T-helper 1 cell treated with Interleukin-12 subunit alpha and Interleukin-12 subunit beta and Interleukin-4 antibody, amounts not matched to agents 30 μg/mL and 1 μg/mL, for 36 hours (primary cell): ENCODE results near the gene SLC25A33.
A peak's percentile ranks its signal among the peaks of the same experiment; 100 is the strongest.
"Not testable (repeated sequence)": the region's sequence is repeated elsewhere in the genome, so short reads cannot be mapped to it uniquely, and the experiment has no call there.

Experiments used
- H3K27ac Mint-ChIP-seq: one replicate; pipeline ENCODE4 v1.8.0; 2021; ENCODE audit warnings: mild to moderate bottlenecking, mixed read lengths
- H3K27me3 Mint-ChIP-seq: one replicate; pipeline ENCODE4 v1.8.0; 2021; ENCODE audit warnings: low read depth, mixed read lengths
- H3K36me3 Mint-ChIP-seq: one replicate; pipeline ENCODE4 v1.8.0; 2021; ENCODE audit warnings: low read depth, mixed read lengths
- H3K4me1 Mint-ChIP-seq: one replicate; pipeline ENCODE4 v1.8.0; 2021; ENCODE audit warnings: low read depth, mixed read lengths
- H3K4me3 Mint-ChIP-seq: one replicate; pipeline ENCODE4 v1.8.0; 2021; ENCODE audit warnings: mild to moderate bottlenecking, moderate library complexity, mixed read lengths
- H3K9me3 Mint-ChIP-seq: one replicate; pipeline ENCODE4 v1.8.0; 2021; ENCODE audit warnings: mixed read lengths

Gene SLC25A33, protein sequence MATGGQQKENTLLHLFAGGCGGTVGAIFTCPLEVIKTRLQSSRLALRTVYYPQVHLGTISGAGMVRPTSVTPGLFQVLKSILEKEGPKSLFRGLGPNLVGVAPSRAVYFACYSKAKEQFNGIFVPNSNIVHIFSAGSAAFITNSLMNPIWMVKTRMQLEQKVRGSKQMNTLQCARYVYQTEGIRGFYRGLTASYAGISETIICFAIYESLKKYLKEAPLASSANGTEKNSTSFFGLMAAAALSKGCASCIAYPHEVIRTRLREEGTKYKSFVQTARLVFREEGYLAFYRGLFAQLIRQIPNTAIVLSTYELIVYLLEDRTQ

DNA sequence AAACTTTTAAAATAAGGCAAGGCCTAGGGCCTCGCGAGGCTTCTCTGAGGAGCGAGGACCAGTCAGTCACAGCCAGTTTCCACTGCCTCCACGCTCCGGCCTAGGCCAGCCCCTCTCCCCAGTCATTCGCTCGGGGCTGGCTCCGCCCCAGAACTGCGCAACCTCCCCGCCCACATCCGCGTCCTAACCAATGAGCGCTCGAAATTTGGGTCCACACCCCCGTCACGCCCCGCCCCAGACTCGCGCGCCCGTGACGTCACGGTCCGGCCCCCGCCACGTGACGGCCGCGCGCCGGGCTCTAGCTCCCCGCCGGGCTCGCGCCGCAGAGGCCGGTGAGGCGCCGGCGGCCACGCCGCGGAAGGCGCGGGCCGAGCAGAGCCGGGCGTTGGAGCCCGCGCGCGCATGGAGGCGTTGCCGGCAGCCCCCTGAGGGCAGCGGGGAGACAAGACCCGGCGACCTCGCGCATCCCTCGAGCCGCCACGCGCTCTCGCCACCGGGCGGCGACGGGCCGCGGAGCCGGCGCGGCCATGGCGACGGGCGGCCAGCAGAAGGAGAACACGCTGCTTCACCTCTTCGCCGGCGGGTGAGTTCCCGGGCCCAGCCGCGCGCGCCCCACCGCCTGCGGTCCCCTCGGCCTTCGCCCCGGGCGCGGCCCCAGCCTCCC lies at the start of gene SLC25A33:
SLC25A33 (plus strand) TSS at position 301 of the 664 bp plus-strand sequence; CDS start at position 528, 227 bp downstream.
- H3K9me3 Mint-ChIP-seq: no peaks in the 10 kb centered on the region
- H3K4me1 Mint-ChIP-seq: peaks cover 27% of the 10 kb centered on the region
- peak within 1 kb of the TSS; percentile 83 for H3K27ac Mint-ChIP-seq
- H3K4me3 Mint-ChIP-seq: peak within 1 kb of the TSS; percentile 87
- H3K36me3 Mint-ChIP-seq: peaks cover 3% of the 10 kb centered on the region
- no peaks in the 10 kb centered on the region for H3K27me3 Mint-ChIP-seq

DNA sequence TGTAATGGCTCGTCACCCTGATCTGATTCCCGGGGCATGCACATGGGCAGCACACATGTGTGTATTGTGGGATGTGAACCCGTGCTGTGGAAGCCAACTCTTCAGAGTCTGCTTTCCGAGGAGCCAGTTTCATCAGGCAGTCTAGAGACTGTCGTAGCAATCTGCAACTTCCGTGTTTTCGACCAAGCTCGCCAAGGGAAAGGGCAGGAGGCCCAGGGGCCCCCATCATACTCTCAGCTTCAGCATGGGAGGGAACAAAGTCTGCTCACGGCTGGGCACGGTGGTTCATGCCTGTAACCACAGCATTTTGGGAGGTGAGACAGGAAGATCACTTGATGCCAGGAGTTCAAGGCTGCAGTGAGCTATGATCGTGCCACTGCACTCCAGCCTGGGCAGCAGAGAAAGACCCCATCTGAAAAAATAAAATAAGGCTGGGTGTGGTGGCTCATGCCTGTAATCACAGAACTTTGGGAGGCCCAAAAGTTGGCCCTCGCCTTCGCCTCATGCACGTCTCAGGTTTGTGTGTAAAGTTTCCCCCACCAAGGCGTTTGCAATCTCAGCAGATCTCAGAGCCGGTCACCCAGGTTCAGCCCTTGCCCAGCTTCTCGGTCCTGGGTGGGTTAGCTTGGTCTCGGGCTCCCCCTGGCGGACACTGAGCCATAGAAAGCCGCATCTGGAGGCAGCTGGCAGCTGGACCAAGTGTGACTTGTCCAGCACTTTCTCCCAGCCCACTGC lies 48.5 kb upstream of the SLC25A33 start:
- Mint-ChIP-seq H3K27ac (no peak overlapping the region), H3K36me3 (no peaks in the 10 kb centered on the region), H3K27me3 (peaks cover 8% of the 10 kb centered on the region), H3K4me1 (peaks cover 7% of the 10 kb centered on the region), H3K4me3 (no peak overlapping the region), H3K9me3 (no peaks in the 10 kb centered on the region)

DNA sequence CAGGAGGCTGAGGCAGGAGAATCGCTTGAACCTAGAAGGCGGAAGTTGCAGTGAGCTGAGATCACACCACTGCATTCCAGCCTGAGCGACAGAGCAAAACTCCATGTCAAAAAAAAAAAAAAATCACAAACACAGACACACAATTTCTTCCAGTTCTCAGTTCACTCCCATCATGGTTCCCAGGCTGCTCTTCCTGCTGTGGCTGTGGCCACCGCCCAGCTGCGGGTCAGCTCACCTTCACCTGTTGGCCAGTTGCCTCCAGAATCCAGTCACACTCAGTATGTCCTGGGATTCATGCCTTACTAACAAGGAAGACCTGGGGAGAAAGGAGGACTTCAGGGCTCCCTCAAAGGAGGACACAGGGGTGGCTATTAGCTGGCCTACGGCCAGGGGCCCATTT lies 45.9 kb upstream of the SLC25A33 start:
- no peaks in the 10 kb centered on the region for H3K9me3 Mint-ChIP-seq
- peaks cover 9% of the 10 kb centered on the region for H3K4me1 Mint-ChIP-seq
- no peak overlapping the region for H3K4me3 Mint-ChIP-seq

DNA sequence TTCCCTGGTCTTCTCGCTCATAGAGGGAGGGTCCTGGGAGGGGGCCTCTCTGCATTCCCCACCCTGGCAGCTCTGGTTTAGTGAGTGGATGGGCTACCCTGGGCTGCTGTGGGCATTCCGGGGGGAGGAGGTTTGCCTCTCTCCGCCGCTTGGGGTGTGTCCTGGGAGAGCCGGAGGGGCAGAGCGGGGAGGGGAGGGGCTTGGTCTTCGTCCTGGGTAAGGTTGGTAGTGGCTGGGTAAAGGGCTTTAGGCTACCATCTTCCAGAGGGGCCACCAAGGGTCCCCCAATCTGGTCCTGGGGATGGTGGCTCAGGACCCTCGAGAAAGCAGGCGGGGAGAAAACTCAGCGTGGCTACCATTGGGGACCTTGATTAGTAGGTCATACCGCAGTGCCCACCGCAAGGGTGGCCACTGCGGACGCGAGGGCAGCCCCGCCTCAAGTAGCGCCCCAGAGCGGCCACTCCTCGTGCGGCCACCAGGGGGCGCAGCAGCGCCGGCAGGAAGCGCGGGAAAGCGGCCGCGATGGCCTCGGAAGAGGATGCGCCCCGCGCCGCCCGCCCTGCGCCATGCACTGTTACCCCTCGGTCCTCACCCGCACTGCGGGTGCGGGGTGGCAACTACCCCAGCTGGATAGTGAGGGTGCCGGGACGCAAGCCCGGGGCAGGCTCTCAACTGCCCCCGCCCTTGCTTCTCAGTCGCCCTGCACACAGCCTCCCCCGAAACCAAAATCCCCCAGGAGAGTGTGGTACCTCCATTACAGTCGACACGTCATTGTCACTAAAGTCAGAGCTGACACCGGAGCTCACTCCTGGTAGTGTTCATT lies 44.1 kb upstream of the SLC25A33 start:
- Mint-ChIP-seq H3K4me1 (peaks cover 9% of the 10 kb centered on the region), H3K36me3 (no peaks in the 10 kb centered on the region)

More for the DNA sequence above, 45.9 kb upstream of the SLC25A33 start:
- no peak overlapping the region for H3K27ac Mint-ChIP-seq
- no peaks in the 10 kb centered on the region for H3K36me3 Mint-ChIP-seq
- peaks cover 8% of the 10 kb centered on the region for H3K27me3 Mint-ChIP-seq

DNA sequence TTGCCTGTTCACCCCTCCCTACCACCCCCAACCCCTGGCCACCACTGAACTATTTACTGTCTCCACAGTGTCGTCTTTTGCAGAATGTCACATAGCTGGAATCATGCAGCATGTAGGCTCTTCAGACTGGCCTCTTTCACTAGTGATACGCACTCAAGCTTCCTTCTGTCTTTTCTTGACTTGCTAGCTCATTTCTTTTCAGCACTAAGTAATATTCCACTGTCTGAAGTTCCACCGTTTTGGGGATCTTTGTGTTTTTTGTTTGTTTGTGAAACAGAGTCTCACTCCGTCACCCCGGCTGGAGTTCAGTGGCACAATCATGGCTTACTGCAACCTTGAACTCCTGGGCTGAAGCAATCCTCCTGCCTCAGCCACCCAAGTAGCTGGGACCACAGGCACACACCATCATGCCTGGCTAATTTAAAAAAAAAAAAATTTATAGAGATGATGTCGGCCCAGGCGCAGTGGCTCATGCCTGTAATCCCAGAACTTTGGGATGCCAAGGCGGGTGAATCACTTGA lies 43.4 kb upstream of the SLC25A33 start:
- Mint-ChIP-seq H3K4me3 (no peak overlapping the region), H3K4me1 (peaks cover 9% of the 10 kb centered on the region), H3K27ac (no peak overlapping the region), H3K27me3 (peaks cover 11% of the 10 kb centered on the region), H3K9me3 (no peaks in the 10 kb centered on the region), H3K36me3 (no peaks in the 10 kb centered on the region)

More for the DNA sequence above, 44.1 kb upstream of the SLC25A33 start:
- Mint-ChIP-seq H3K4me3 (peak overlapping the region; percentile 60), H3K27me3 (peaks cover 8% of the 10 kb centered on the region), H3K27ac (peak overlapping the region; percentile 41), H3K9me3 (no peaks in the 10 kb centered on the region)

DNA sequence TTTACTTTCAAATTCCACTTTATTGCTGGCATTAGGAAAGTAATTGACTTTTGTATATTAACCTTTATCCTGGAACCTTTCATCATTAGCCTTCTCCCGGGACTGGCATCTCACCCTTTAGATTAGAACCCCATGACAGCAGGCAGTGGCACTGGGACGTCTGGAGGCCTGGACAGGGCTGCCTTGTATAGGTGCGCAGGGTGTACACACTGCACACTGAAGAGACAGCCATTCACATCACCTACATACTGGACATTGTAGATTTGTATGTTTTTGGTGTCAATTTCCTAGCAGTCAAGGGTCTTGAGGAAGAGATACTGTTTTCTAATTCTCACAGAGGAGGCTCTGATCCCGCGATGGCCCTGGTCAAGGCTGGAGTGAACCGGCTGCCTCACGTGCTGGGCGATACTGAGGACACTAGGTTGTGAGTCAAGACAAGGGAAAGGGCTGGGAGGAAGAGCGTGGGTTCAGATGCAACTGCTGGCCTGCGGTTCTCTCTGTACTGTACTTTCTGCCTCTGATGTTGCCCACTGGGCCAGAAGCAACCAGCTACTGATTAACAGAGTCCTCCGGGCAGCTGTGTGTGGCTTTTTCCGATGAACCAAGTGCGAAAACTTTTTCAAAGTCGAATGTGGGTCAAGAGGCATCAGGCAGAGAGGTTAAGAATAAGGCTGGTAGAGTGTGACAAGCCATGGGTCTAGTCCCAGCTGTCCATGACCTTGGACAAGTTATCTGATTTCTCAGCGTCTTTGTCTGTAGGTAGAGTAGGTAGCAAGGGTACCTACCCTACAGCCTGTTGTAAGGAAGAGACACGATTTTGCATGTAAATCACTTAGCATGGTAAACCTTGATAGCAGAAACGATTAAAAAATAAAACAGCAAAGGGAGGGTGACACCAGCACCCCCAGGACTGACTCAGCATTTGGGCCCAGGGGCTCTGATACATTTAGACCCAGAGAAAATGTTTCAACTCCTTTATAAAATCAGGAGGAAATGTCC lies 38.2 kb upstream of the SLC25A33 start:
- peaks cover 9% of the 10 kb centered on the region for H3K27me3 Mint-ChIP-seq
- no peaks in the 10 kb centered on the region for H3K9me3 Mint-ChIP-seq
- H3K4me1 Mint-ChIP-seq: no peaks in the 10 kb centered on the region
- no peak overlapping the region for H3K4me3 Mint-ChIP-seq
- no peak overlapping the region for H3K27ac Mint-ChIP-seq
- H3K36me3 Mint-ChIP-seq: no peaks in the 10 kb centered on the region

DNA sequence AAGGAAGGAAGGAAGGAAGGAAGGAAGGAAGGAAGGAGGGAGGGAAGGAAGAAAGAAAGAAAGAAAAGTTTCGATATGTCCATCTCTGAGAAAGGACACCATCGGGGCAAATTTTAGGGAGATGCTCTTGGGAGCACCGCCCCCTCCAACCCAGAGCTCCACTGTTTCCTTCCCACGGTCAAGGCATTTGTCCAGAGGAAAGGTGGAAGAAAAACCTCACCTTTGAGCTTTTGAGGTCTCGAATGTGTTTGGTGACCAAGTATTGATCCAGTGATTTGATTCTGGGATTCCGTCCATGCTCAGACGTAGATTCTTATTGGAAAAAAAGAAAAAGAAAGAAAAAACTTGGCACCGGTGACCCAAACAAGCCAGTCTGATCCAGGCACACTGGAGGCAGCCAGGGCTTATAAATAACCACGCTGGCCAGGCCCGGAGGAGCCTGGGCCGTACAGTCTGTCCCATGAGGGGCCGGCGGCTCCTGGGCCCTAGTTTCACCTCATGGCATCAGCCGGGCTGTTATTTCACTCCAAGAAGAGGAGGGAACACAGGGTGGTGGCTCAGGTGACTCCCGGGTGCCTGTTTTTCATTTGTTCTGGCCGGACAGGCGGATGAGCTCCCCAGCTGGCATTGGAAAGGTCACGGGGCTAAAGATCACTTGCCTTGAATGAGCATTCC lies 36.1 kb upstream of the SLC25A33 start:
- H3K36me3 Mint-ChIP-seq: no peaks in the 10 kb centered on the region

DNA sequence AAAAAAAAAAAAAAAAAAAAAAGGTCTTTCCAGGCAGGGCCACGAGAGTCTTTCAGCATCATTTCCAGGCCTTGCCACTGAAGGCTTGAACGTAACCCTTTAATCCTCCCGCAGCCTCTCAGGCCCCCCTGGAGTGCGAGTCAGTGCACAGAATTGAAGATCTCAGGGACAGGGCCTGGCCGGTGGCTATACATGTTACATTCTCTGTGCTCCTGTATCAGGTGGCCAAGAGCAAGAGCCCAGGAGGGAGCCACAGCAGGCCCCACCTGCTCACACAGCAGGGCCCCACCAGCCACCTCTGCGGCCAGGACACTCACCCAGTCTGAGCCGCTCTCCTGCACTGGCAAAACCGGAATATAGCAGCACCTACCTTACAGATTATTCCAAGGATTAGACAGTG lies 34.1 kb upstream of the SLC25A33 start:
- Mint-ChIP-seq H3K36me3 (no peaks in the 10 kb centered on the region), H3K4me3 (no peak overlapping the region), H3K9me3 (no peaks in the 10 kb centered on the region), H3K4me1 (no peaks in the 10 kb centered on the region), H3K27me3 (peaks cover 4% of the 10 kb centered on the region), H3K27ac (no peak overlapping the region)

More for the DNA sequence above, 36.1 kb upstream of the SLC25A33 start:
- H3K9me3 Mint-ChIP-seq: no peaks in the 10 kb centered on the region
- H3K4me3 Mint-ChIP-seq: no peak overlapping the region
- no peaks in the 10 kb centered on the region for H3K4me1 Mint-ChIP-seq
- H3K27ac Mint-ChIP-seq: no peak overlapping the region
- H3K27me3 Mint-ChIP-seq: peaks cover 5% of the 10 kb centered on the region

DNA sequence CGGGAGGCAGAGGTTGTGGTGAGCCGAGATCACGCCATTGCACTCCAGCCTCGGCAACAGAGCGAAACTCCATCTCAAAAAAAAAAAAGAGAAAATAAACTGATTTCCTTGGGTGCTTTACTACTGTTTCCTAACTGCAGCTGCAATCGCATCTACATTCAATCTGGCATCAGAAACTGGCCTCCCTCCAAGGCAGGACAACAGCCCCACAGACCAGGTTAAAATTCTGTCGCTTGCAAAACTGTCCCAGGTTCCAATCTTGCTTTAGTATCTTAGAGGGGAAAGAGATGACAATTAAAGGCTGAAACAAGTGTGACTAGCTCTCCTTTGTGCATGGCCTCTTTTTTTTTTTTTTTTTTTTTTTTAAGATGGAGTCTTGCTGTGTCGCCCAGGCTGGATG lies 32.4 kb upstream of the SLC25A33 start:
- H3K9me3 Mint-ChIP-seq: no peaks in the 10 kb centered on the region
- no peaks in the 10 kb centered on the region for H3K27me3 Mint-ChIP-seq
- no peaks in the 10 kb centered on the region for H3K4me1 Mint-ChIP-seq

DNA sequence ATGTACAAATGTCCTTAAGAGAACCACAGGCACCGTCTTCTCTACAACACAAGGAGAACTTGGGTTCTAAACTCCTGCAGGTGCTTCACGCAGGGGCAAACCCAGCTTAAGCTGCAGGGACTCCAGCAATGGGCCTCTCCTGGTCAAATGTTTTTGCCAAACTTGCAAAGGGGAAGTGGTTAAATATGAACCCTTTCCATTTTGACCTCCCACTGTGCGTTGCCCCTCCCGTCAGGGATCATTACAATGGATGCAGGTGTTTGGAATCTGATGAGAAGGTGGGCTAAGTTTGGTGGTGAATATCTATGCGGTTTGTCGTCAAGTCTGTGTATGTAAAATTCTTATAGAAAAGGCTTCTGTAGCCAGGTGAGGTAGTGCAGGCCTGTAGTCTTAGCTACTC lies 29.1 kb upstream of the SLC25A33 start:
- Mint-ChIP-seq H3K27me3 (no peaks in the 10 kb centered on the region), H3K36me3 (no peaks in the 10 kb centered on the region), H3K9me3 (no peaks in the 10 kb centered on the region), H3K27ac (no peak overlapping the region), H3K4me3 (no peak overlapping the region), H3K4me1 (no peaks in the 10 kb centered on the region)

More for the DNA sequence above, 32.4 kb upstream of the SLC25A33 start:
- Mint-ChIP-seq H3K27ac (no peak overlapping the region), H3K36me3 (no peaks in the 10 kb centered on the region), H3K4me3 (no peak overlapping the region)

DNA sequence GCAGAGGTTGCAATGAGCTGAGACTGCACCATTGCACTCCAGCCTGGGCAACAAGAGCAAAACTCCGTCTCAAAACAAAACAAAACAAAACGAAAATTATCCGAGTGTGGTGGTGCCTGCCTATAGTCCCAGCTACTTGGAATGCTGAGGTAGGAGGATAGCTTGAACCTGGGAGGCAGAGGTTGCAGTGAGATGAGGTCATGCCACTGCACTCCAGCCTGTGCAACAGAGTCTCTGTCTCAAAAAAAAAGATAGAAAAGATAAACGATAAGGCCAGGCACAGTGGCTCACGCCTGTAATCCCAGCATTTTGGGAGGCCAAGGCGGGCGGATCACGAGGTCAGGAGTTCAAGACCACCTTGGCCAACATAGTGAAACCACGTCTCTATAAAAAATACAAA lies 23.7 kb upstream of the SLC25A33 start:
- H3K27ac Mint-ChIP-seq, H3K27me3 Mint-ChIP-seq: not testable (repeated sequence)

DNA sequence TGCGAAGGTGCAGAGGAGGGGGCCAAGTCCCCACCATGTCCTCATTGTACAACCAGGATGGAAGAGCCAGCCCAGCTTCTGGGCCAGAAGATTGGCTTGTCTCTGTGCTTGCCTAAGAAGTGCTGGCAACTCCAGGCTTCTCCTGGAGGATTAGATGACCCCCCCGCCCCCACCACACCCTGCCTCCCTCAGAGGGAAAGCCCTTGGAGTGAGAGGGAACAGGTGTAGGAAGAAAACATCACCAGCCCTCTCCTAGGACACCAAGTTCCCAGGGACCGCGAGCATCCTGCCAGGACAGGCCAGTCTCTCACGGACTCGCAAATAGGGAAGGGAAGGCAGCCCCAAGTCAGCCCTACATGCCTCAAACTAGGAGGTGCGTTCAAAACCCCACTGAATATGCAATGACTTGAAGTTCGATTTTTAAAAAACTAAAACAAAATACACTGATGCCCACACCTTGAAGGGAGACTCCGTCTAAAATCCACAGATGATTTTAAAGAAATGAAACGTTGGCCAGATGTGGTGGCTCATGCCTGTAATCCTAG lies 20.7 kb upstream of the SLC25A33 start:
- Mint-ChIP-seq H3K4me1 (peaks cover 4% of the 10 kb centered on the region), H3K4me3 (no peak overlapping the region), H3K9me3 (no peaks in the 10 kb centered on the region), H3K27ac (no peak overlapping the region), H3K36me3 (no peaks in the 10 kb centered on the region), H3K27me3 (no peaks in the 10 kb centered on the region)

More for the DNA sequence above, 23.7 kb upstream of the SLC25A33 start:
- not testable (repeated sequence) for H3K9me3 Mint-ChIP-seq, H3K4me3 Mint-ChIP-seq, H3K36me3 Mint-ChIP-seq, H3K4me1 Mint-ChIP-seq
